ENCODE measurements around the gene DCP1B. TPM values are rescaled to one million over a fixed set of nuclear protein-coding genes. Genes with fewer than 3 reads are reported as not detected.

Gene DCP1B
- total RNA-seq, 1 donor from 2014 or later, result 22.9 TPM

- peak in 1 of 2 experiments; percentile 28 for DNase-seq (ENCODE audit: low spot score in 2 of 2, unreplicated experiment in 2 of 2)
- H3K9me3 Mint-ChIP-seq, result peaks cover 5% of the 10 kb centered on the region
- no peak overlapping the region for H3K27ac Mint-ChIP-seq
- H3K4me3 Mint-ChIP-seq, result no peak overlapping the region
- no peaks in the 10 kb centered on the region for H3K36me3 Mint-ChIP-seq
- H3K4me1 Mint-ChIP-seq, result peaks cover 10% of the 10 kb centered on the region
- H3K27me3 Mint-ChIP-seq (ENCODE audit: low read depth), result no peaks in the 10 kb centered on the region
- no peak for TF ChIP-seq CTCF (IDR thresholded peaks at IDR 0.05; ENCODE audit: unreplicated experiment)
These were observed 90.7 kb downstream of the DCP1B start for GRCh38 chr12:1913377-1914113.

- Mint-ChIP-seq H3K9me3 (peaks cover 5% of the 10 kb centered on the region), H3K4me3 (no peak overlapping the region), H3K27me3 (ENCODE audit: low read depth) (no peaks in the 10 kb centered on the region), H3K27ac (no peak overlapping the region), H3K36me3 (no peaks in the 10 kb centered on the region), H3K4me1 (peaks cover 9% of the 10 kb centered on the region)
- no peak for TF ChIP-seq CTCF (IDR thresholded peaks at IDR 0.05; ENCODE audit: unreplicated experiment)
- no peak for DNase-seq (ENCODE audit: low spot score in 2 of 2, unreplicated experiment in 2 of 2)
These were observed 91.5 kb downstream of the DCP1B start for GRCh38 chr12:1912580-1913376.

GRCh38 chr12:1911598-1912575 lies 92.4 kb downstream of the DCP1B start:
- Mint-ChIP-seq H3K9me3 (peaks cover 10% of the 10 kb centered on the region), H3K4me1 (peaks cover 5% of the 10 kb centered on the region), H3K36me3 (no peaks in the 10 kb centered on the region), H3K27me3 (ENCODE audit: low read depth) (no peaks in the 10 kb centered on the region), H3K4me3 (no peak overlapping the region), H3K27ac (no peak overlapping the region)
- no peak for DNase-seq (ENCODE audit: low spot score in 2 of 2, unreplicated experiment in 2 of 2)
- no peak for TF ChIP-seq CTCF (IDR thresholded peaks at IDR 0.05; ENCODE audit: unreplicated experiment)

GRCh38 chr12:1910468-1910867 lies 93.8 kb downstream of the DCP1B start:
- no peak for DNase-seq (ENCODE audit: low spot score in 2 of 2, unreplicated experiment in 2 of 2)
- peaks cover 2% of the 10 kb centered on the region for H3K27me3 Mint-ChIP-seq (ENCODE audit: low read depth)
- no peak overlapping the region for H3K27ac Mint-ChIP-seq
- no peak overlapping the region for H3K4me3 Mint-ChIP-seq
- H3K4me1 Mint-ChIP-seq, result no peaks in the 10 kb centered on the region
- TF ChIP-seq CTCF (IDR thresholded peaks at IDR 0.05; ENCODE audit: unreplicated experiment), result no peak
- H3K9me3 Mint-ChIP-seq, result peaks cover 22% of the 10 kb centered on the region
- no peaks in the 10 kb centered on the region for H3K36me3 Mint-ChIP-seq

GRCh38 chr12:1908758-1909157 lies 95.5 kb downstream of the DCP1B start:
- TF ChIP-seq CTCF (IDR thresholded peaks at IDR 0.05; ENCODE audit: unreplicated experiment), result no peak
- Mint-ChIP-seq H3K27ac (no peak overlapping the region), H3K9me3 (peaks cover 26% of the 10 kb centered on the region), H3K36me3 (no peaks in the 10 kb centered on the region), H3K4me1 (no peaks in the 10 kb centered on the region), H3K27me3 (ENCODE audit: low read depth) (peaks cover 2% of the 10 kb centered on the region), H3K4me3 (no peak overlapping the region)
- no peak for DNase-seq (ENCODE audit: low spot score in 2 of 2, unreplicated experiment in 2 of 2)

Measured in mesothelial cell of epicardium (in vitro differentiated cells).